ENCODE results near the gene CCNQ.
A peak's percentile ranks its signal among the peaks of the same experiment; 100 is the strongest.
"Not testable (repeated sequence)": the region's sequence is repeated elsewhere in the genome, so short reads cannot be mapped to it uniquely, and the experiment has no call there.

Gene CCNQ

DNA sequence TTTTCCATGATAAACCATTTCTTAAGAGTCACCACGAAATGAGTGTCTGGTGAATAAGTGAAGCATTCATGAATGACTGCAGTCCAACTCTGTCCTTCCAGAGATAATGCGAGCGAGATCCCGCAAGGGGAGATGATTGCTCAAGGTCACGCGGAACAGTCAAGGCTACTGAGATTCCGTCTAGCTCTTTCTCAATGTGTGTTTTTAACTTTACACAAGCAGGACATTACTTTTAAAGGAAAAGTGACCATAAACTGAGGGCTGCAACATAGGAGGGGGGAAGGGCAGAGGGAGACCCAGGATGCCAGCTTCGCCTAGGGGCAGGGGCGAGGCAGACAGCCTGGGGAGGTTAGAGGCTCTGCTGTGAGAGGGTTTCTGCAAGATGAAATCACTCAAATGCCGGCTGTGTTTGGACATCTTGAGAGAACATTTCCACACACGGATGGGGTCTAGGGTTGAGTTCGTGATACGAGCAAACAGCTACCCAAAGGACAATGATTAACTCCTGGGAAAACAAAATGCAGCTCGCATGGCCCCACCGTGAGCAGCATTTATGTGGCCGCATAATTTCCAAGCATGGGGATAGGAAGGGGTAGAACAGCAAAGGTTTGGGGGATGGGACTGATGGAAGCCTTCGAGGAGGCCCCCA is 23.8 kb upstream of the CCNQ start:
- no peak for DNase-seq (ENCODE audit: low spot score)

DNA sequence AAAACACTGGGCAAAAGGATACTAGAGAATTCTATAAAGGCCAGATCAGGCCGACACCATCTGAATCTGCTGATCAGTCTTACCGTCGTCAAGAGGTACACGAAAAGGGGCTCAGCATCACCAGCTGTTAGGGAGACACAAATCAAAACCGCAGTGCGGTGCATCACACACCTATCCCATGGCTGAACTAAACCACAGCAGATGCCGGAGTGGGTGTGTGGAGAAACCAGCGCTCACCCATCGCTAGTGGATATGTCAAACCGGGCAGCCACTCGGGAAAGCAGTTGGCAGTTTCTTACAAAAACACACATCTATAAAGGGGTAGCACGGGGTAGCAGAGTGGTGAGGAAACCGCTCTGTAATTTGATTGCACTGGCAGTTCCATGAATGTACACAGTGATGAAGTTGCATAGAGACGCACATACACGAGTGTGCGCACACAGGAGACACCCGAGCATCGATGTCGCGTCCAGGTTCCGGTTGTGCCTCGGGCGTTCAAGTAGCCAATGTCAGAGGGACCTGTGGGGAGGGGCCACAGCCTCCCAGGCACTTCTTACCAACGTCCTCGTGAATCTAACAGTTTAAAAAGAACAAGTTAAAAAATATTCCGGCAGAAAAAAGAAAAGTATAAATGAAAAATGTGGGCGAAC is 23.1 kb upstream of the CCNQ start:
- no peak for DNase-seq (ENCODE audit: low spot score)

DNA sequence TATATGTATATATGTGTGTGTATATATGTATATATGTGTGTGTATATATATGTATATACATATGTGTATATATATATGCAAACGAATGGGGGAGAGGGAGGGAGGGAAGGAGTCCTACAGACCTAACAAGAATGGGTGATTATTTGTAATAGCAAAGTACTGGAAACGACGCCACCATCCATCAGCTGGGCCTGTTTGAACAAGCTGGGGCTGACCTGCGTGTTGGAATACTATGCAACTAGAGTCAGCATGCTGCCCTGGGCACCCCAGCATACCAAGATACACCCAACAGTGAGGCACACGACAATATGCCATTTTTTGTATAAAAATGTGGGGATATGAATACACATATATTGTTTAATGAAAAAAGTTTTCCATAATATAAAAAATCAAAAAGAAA is 21.6 kb upstream of the CCNQ start:
- no peak for DNase-seq (ENCODE audit: low spot score)

DNA sequence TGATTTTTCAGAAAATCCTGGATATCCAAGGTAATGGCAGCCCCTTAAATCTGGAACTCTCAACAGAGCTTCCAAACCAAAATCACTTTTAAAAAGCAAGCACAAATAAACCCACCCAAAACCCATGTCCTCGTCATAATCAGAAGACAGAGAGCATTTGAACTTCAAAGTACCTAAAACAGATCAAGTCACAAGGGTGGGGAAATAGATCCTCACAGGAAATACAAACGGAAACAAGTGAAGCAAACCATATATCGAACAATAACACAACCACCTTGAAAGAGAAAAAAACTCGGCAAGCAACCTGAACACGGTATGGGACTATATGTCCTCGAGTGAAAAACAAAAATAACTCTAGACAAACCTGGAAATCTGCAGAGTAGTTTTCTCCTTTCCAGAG is 15.9 kb upstream of the CCNQ start:
- DNase-seq (ENCODE audit: low spot score): peak; percentile 7

DNA sequence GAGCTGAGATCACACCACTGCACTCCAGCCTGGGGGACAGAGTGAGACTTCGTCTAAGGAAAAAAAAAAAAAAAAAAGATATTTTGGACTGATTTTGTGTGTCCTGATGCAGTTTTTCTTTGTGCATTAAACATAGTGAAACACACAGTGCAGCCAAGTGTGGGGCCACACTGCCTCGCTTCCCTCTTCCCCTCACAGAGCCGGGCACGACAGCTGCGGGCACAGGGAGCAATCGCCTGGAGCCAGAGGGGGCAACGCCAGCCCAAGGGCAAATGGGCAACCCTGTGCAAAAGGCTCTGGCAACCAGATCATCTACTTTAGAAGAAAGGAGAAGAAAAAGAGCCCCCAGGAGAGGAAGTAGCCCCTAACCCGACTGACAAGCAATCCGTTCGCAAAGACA is 13.5 kb upstream of the CCNQ start:
- DNase-seq (ENCODE audit: low spot score): no peak

DNA sequence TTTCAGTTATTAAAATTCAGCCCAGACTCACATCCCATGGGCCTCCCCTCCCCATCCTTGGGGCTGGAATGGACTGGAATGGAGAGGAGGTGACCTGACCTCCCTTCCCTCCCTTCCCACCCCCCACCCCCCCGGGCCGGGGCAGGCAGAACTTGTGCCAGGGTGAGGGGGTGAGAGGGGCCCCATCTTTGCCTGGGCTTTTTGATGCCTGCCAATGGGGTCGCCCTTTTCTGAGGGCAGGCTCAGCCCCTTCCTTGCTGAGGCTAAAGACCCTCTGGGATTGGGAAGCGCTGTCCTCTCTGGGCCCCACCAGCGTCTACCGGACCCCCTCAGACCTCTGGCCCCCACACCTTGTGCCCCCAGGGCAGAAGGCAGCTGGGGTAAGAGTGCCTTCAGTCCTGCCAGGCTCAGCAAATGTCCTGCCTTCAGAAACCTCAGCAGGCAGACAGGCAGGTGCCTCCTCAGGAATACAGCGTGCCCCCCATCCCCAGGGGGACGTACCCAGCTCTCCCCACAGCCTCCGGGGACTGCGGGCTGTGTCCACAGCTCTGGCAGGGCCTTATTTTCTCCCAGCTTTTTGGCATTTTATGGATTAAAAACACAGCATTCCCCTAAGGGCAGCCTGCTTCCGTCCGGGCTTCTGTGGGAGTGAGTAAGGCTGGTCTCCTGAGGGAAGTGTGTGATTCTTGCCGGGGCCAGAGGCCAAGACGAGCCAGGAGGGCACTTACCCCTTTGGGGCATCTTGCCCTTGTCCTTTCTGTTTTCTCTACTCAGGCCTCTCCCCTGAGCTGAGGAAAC is 12.6 kb upstream of the CCNQ start:
- no peak for DNase-seq (ENCODE audit: low spot score)

DNA sequence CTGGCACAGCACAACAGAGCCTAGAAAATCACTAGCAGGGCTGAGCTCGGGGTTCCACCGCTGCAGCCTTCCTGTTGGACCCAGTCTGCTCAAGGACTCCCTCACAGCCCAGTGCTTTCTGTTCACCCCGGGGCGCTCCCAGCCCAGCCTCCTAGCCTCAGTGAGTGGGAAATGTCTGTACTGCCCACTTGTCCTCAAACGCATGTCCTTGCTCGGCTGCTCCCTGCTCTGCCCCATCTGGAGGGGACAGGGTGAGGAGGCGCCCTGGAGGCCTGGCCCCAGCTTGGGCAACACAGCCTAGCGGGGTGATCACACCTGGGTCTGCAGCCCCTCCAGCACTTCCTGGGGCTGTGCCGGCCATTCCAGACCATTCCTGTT is 11.9 kb upstream of the CCNQ start:
- DNase-seq (ENCODE audit: low spot score): no peak

DNA sequence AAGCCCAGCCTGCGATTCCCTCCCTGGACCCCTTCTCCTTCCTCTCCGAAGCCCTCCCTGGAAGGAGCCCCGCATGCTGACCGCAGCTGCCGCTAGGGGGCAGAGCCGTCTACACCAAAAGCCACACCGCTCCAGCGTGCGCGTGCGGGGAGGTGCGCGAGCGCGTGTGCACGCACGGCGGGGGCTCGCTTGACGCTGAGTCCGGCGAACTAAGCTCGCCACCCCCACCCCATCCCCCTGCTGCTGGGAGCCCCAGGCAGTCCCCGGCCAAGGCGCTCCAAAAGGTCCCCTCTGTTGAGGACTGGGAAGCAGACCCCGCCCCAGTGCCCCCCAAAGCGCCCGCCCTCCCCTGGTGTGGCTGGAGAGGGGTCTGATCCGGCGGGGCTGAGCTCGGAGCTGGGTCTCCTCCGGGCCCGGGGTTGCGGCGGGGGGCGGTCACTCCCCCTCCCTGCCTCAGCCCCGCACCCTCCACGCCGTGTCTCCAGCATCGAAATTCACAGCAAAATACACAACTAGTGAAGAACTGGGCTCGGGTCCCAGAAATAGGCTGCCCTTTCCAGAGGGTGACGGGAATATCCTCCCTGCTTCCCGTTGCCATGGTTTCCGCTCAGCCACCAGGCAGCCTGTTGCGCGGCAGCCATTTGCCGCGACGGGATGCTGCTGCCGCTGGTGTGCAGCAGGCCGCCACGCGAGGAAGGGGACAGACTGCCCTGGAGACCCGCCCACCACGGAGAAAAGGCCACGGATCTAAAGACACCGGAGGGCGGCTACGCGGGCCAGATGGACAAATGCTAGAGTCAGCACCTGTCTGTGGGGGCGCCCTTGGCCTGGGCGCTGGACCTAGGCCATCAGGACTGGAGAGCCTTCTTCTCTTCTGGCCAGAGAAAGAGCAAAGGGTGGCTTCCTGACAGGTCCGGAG is 11.2 kb upstream of the CCNQ start:
- DNase-seq (ENCODE audit: low spot score): peak; percentile 76

DNA sequence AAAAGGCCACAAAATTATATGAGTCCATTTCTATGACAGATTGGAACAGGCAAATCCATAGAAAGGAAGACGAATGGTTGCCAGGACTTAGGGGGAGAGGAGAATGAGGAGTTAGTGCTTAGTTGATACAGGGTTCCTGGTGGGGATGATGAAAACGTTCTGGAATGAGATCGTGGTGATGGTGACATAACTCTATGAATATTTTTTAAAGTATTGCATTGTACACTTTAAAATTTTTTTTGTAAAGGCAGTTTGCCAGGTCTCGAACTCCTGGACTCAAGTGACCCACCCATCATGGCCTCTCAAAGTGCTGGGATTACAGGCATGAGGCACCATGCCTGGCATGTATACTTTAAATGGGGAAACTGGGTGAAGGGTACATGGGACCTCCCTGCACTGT is 9.9 kb upstream of the CCNQ start:
- no peak for DNase-seq (ENCODE audit: low spot score)

DNA sequence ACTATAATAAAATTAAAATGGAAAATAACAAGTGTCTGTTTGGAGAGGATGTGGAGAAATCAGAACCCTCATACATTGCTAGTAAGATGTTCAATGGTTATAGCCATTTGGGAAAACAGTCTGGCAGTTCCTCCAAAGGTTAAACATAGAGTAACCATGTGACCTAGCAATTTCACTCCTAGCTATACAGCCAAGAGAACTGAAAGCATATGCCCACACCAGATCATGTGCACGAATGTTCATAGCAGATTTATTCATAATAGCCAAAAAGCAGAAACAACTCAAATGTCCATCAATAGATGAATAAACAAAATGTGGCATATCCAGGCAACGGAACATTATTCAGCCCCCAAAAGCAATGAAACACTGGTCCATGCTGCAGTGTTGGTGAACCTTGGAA is 9.4 kb upstream of the CCNQ start:
- no peak for DNase-seq (ENCODE audit: low spot score)

DNA sequence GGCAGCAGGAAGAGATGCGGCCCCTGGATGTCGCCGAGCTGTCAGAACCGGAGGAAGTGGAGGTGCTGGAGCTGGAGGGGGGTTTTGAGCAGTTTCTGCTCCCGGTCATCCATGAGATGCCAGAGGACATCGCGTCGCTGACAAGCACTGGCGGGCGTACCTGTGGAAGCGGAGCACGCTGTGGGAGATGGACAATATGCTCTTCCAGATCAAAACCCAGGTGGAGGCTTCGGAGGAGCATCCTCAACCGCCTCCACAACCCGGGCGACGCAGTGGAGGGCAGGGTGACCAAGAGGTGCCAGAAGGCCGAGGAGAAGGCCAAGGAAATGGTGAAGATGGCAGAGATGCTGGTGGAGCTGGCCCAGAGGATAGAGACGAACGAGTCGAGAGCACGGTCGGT is 7.6 kb upstream of the CCNQ start:
- no peak for DNase-seq (ENCODE audit: low spot score)

DNA sequence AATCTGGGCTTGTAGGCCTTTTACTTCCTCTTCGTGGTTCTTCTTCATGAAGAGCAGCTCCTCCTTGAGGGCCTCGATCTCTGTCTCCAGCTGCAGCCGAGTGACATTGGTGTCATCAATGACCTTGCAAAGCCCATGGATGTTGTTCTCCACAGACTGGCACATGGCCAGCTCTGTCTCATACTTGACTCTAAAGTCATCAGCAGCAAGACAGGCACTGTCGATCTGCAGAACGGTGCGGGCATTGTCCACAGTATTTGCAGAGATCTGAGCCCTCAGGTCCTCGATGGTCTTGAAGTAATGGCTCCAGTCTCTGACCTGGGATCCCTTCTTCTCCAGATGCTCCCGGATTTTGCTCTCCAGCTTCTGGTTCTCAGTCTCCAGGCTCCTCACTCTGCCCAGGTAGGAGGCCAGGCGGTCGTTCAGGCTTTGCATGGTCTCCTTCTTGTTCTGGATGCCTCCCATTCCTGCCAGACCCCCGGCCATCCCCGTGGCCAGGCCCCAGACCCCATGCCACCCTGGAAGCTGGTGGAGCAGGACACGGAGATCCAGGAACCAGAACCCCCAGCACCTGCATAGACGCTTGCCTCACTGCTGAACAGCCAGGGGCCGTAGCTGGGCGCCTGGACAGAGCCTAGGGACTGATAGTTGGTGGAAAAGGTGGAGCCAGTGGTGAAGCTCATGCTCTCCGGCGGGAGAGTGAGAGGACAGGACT is 5.9 kb upstream of the CCNQ start:
- DNase-seq (ENCODE audit: low spot score): not testable (repeated sequence)

DNA sequence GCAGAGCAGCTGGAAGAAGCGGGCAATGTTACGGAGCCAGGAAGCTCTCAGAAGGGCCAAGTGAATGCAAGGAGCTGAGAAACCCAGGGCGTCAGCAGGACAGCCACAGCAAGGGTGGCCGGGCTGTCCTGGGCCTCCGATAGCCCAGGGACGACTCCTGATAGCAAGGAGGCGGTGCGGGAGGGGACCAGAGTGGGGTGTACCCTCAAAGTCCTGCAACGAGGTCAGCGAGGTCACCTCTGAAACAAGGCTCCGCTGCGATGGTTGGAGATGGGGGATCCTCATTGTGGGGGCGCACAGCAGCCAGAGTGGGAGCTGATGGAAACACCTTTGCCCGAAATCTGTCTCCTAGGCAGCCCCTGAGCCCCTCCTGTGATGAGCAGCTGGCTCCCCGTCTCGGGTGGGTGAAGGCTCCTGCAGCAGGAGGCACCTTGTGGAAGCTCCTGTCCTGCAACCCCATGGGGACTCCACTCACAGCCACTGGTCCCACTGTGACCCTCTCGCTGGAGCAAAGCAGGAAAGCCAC is 4.3 kb upstream of the CCNQ start:
- no peak for DNase-seq (ENCODE audit: low spot score)

DNA sequence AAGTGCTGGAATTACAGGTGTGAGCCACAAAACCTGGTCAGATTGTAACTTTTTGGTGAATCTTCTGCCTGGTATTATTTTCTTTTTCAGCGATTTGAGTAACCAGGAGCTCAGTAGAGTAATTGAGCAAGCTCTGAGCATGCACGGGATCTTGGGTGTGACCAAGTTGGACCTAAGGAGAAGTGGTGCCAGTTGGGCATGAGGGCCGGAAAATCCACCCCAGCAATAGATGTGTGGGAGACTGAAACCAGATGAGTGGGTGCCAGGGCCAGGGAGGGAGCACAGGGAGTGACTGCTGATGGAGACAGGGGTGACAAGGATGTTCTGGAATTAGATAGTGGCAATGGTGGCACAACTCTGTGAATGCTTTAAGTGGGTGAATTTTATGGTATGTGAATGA is 3.7 kb upstream of the CCNQ start:
- no peak for DNase-seq (ENCODE audit: low spot score)

DNA sequence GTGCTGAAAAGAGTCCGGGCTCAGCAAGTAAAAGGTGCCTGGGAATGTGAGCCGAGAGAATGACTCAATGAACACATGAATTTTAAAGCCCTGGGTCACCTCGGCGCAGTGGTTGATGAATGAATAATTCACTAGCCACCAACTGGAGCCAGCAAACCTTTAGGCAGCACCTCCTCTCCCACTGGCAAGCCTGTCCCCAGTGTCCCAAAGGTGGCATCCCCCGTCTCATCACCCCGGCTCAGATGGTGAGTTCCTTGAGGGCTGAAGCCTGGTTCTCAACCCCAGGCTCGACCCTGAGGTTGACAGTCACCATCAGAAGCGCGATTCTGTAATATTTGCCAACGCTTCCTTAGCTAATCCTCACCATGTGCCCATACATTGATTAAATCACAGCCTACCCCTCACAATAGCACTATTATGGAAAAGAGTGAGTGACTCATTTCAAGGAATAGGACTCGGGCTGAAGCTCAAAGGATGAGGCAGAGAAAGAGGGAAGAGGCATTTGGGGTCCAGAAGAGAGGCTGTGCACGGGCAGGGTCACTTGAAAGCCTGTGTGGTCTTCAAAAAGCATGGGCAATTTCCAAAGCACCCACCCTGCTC is 2.7 kb upstream of the CCNQ start:
- DNase-seq (ENCODE audit: low spot score): no peak

DNA sequence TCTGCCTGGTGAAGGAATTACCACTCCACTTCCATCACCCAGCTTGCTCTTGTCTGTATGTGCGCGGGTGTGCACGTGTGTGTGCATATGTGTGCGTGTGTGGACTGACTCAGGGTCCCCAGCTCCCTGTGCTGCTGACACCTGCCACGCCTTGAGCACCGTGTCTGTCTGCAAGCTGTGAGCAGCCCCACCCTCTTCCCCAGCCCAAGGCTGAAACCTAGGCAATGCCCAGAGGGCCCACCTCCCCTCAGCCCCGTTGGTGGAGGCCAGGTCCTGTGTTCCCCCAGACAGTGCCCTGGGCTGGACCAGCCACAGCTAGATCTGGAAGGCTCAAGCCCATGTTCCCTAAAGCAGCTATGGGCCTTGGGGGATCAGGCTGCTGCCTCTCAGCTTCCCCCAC is 2.0 kb upstream of the CCNQ start:
- DNase-seq (ENCODE audit: low spot score): no peak

DNA sequence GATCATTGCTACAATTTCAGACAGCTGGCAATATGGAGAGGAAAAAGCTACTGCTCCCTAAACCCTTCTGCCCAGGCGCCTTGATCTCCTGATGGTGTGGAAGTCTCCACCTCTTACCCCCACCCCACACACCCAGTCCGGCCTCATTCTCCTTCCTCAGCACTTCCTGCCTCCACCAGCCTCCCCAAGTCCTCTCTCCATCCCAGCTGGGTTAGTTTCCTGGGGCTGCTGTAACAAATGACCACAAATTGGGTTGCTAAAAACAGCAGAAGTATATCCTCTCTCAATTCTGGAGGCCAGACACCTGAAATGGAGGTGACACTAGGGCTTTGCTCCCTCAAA is 1.1 kb upstream of the CCNQ start:
- no peak for DNase-seq (ENCODE audit: low spot score)

DNA sequence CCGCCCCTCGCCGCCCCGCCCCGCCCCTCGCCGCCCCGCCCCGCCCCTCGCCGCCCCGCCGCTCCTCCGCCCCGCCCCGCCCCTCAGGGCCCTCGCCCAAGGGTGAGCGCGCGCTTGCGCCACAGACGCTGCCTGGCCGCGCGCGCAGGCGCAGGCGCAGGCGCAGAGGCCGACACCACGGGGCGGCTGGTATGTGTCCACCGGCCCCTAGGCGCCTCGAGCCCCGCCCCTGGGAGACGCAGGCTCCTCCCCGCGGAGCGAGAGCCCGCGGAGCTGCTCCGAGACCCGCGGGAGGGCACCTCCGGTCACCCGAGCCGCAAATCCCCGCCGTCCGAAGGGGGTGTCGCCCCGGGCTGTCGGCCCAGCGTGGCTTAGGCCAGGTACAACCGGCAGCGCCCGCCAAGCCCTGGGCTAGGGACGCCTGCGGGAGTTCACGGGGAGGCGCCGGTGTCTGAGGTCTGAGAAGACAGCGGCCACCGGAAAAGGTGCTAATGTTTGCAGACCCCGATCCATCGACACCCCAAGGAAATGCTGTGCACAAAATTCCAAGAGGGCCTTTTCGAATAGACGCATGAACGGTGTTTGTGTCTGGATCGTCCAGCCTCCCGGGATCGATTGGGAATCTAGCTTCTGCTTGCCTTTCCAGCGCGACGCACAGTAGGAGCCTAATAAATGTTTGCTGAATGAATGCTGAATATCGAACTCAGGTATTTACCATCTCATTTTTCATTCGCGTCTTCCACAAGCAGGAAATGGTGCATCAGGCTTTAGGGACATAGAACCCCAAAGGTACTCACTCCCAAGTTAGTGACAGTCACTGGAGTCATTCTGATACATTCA is 473 bp upstream of the CCNQ start:
- peak; percentile 89 for DNase-seq (ENCODE audit: low spot score)

DNA sequence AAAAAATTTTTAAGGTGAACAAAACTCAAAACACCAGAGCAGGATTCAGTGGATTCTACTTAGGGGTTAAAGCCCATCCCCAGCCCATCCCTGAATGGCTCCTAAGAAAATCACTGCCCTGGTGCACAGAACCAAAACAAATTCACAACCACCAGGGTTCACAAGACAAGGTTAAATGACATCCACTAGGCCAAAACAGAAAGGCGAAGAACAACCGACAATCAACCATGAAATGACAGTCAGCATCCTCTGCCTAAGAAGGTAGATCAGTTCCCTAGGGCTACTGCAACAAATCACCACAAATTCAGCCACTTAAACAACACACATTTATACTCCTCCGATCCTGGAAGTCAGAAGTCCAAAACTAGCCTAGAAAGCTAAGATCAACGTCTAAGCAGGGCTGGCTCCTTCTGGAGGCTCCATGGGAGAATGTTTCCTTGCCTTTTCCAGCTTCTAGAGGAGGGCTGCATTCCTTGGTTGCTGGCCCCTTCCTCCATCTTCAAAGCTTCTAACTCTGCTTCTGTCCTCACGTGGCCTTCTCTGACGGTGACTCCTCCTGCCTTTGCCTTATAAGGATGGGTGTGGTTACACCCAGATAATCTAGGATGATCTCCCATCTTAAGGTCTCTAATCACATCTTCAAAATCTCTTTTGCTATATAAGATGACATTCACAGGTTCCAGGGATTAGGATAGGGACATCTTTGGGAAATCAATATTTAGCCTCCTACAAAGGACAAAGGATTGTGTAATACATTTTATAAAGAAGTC is 1.8 kb downstream of the CCNQ start:
- no peak for DNase-seq (ENCODE audit: low spot score)

All from CD4-positive, alpha-beta T cell treated with Interleukin-2 at 100 ng/mL for 4 hours (primary cell).